Right atrium auricular region (tissue), 2 donors: ENCODE results near the gene NSMCE4A. TPM values are rescaled to one million over a fixed set of nuclear protein-coding genes. Genes with fewer than 3 reads are reported as not detected.
A peak's percentile ranks its signal among the peaks of the same experiment; 100 is the strongest.
"Not testable (repeated sequence)": the region's sequence is repeated elsewhere in the genome, so short reads cannot be mapped to it uniquely, and the experiment has no call there.

Source experiments
- DNase-seq: peaks from one replicate; pipeline ENCODE4 v3.0.0-alpha.2; 2019; ENCODE audit warnings: low spot score
- H3K27ac ChIP-seq, 2 donors: fragments of 200-600 bp; sonication (generic); 1 replicate in 1 of 2; 2 replicates in 1 of 2; pipeline ENCODE4 v1.5.1; 2016 to 2019
- H3K27me3 ChIP-seq, 2 donors: fragments of 200-600 bp; sonication (generic); one replicate each; pipeline versions ENCODE4 v1.5.1 to v1.6.0; 2017 to 2019
- H3K36me3 ChIP-seq: fragments of 200-600 bp; sonication (generic); one replicate; pipeline ENCODE4 v1.5.1; 2016
- H3K4me1 ChIP-seq, 2 donors: fragments of 200-600 bp; sonication (generic); one replicate each; pipeline versions ENCODE4 v1.5.1 to v1.6.0; 2017 to 2019
- H3K4me3 ChIP-seq, 2 donors: fragments of 200-600 bp; sonication (generic); 1 replicate in 1 of 2; 2 replicates in 1 of 2; pipeline ENCODE4 v1.5.1; 2017 to 2019; ENCODE audit warnings: mild to moderate bottlenecking in 1 of 2, moderate library complexity in 1 of 2
- H3K9me3 ChIP-seq, 2 donors: fragments of 200-600 bp; sonication (generic); one replicate each; pipeline ENCODE4 v1.5.1; 2019
- total RNA-seq, 2 donors: library from RNA; depleted of rRNA; stranded (reverse); fragments of >200 nt; gene quantifications; one replicate each; pipeline ENCODE4 v1.1.0, GENCODE V29; 2016
- TF ChIP-seq, protein P1 (sequence below), 2 donors: fragments of 200-600 bp; sonication (generic); IDR thresholded peaks; one replicate each; pipeline ENCODE4 v1.5.1; 2019; ENCODE audit warnings: antibody characterized with exemption in 2 of 2

Gene NSMCE4A
- total RNA-seq, 2 donors from 2014 or later, result 34.2 to 34.9 TPM

DNA sequence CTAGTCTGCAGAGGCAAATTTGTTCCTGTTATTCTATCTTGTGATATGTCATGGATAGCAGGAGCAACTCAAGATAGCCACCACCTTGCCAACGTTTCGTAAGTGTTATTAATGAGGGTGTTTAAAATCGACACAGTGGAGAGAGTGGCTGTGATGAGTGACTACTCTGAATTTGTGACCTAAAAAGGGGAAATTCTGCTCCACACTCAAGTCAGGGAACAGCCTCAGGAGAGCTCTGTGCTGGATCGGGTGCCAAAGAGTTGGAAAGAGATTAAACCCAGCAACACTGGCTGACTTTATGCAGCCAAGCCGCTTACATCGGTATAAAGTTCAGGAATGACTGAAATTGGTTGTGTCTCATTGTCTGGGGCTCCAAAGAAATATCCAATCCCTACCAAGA lies 23.4 kb upstream of the NSMCE4A start:
- H3K4me3 ChIP-seq, result no peak overlapping the region
- peaks cover 0 to 16% of the 10 kb centered on the region in 2 donors for H3K4me1 ChIP-seq
- peaks cover 16% of the 10 kb centered on the region for H3K36me3 ChIP-seq
- DNase-seq, result no peak
- H3K9me3 ChIP-seq, result peaks cover 0 to 11% of the 10 kb centered on the region in 2 donors
- TF ChIP-seq, protein P1, sequence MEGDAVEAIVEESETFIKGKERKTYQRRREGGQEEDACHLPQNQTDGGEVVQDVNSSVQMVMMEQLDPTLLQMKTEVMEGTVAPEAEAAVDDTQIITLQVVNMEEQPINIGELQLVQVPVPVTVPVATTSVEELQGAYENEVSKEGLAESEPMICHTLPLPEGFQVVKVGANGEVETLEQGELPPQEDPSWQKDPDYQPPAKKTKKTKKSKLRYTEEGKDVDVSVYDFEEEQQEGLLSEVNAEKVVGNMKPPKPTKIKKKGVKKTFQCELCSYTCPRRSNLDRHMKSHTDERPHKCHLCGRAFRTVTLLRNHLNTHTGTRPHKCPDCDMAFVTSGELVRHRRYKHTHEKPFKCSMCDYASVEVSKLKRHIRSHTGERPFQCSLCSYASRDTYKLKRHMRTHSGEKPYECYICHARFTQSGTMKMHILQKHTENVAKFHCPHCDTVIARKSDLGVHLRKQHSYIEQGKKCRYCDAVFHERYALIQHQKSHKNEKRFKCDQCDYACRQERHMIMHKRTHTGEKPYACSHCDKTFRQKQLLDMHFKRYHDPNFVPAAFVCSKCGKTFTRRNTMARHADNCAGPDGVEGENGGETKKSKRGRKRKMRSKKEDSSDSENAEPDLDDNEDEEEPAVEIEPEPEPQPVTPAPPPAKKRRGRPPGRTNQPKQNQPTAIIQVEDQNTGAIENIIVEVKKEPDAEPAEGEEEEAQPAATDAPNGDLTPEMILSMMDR (IDR thresholded peaks at IDR 0.05), result no peak
- H3K27ac ChIP-seq, result peak overlapping the region; percentile 88 to 92
- no peaks in the 10 kb centered on the region for H3K27me3 ChIP-seq

GRCh38 chr10:121994429-121994941 lies 19.5 kb upstream of the NSMCE4A start:
- Histone ChIP-seq H3K9me3 (no peaks in the 10 kb centered on the region), H3K4me1 (peaks cover 0 to 23% of the 10 kb centered on the region in 2 donors), H3K36me3 (no peaks in the 10 kb centered on the region), H3K27me3 (no peaks in the 10 kb centered on the region), H3K4me3 (peak overlapping the region; percentile 28 to 31), H3K27ac (peak overlapping the region; percentile 88 to 92)
- DNase-seq, result no peak
- TF ChIP-seq, protein P1 (IDR thresholded peaks at IDR 0.05), result peak in 1 of 2 donors; percentile 11

DNA sequence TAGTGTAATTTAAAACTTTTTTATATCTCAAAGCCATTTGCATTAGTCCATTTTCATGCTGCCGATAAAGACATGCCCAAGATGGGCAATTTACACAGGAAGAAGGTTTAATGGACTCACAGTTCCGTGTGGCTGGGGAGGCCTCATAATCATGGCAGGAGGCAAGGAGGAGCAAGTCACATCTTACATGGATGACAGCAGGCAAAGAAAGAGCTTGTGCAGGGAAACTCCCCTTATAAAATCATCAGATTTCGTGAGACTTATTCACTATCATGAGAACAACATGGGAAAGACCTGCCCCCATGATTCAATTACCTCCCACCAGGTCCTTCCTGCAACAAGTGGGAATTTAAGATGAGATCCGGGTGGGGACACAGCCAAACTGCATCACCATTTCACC lies 16.7 kb upstream of the NSMCE4A start:
- H3K4me1 ChIP-seq, result peaks cover 0 to 15% of the 10 kb centered on the region in 2 donors
- not testable (repeated sequence) for H3K4me3 ChIP-seq, H3K36me3 ChIP-seq, H3K9me3 ChIP-seq, DNase-seq, H3K27me3 ChIP-seq, H3K27ac ChIP-seq

DNA sequence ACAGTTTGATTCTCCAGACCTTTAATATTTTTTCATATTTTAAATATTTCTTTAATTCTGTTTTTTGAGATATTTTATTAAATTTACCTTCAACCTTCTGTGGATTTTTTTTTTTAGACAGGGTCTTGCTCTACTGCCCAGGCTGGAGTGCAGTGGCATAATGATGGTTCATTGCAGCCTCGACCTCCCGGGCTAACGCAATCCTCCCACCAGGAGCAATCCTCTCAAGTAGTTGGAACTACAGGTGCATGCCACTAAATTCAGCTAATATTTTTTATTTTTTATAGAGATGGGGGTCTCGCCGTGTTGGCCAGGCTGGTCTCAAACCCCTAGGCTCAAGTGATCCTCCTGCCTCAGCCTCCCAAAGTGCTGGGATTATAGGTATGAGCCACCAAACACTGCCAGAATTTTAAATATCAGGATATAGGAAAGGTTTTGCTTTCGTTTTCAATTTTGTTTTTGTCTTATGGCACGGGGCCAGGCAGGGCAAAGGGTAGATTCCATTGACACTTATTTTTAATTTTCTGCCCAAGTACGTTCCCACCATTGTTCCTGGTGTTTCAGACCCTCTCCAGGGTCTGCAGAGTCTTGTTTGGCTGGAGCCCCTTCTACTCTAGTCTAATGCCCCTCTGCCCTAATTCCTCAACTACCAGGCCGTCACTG lies 15.1 kb upstream of the NSMCE4A start:
- Histone ChIP-seq H3K27ac (peak overlapping the region; percentile 15 to 74), H3K4me3 (no peak overlapping the region), H3K4me1 (peaks cover 0 to 13% of the 10 kb centered on the region in 2 donors), H3K27me3 (no peaks in the 10 kb centered on the region), H3K36me3 (no peaks in the 10 kb centered on the region), H3K9me3 (no peaks in the 10 kb centered on the region)
- no peak for DNase-seq
- TF ChIP-seq, protein P1 (IDR thresholded peaks at IDR 0.05), result no peak

GRCh38 chr10:121988361-121989324 lies 13.6 kb upstream of the NSMCE4A start, which contains the start of gene TACC2:
TACC2 (plus strand) TSS chr10:121989163; CDS start chr10:122021982, 32,819 bp downstream.
- Histone ChIP-seq H3K9me3 (peaks cover 0 to 10% of the 10 kb centered on the region in 2 donors), H3K36me3 (no peaks in the 10 kb centered on the region), H3K4me3 (no peak within 1 kb of the TSS), H3K27me3 (no peaks in the 10 kb centered on the region), H3K27ac (peak within 1 kb of the TSS; percentile 15 to 74), H3K4me1 (peaks cover 0 to 7% of the 10 kb centered on the region in 2 donors)
- DNase-seq, result no peak
- TF ChIP-seq, protein P1 (IDR thresholded peaks at IDR 0.05), result no peak

DNA sequence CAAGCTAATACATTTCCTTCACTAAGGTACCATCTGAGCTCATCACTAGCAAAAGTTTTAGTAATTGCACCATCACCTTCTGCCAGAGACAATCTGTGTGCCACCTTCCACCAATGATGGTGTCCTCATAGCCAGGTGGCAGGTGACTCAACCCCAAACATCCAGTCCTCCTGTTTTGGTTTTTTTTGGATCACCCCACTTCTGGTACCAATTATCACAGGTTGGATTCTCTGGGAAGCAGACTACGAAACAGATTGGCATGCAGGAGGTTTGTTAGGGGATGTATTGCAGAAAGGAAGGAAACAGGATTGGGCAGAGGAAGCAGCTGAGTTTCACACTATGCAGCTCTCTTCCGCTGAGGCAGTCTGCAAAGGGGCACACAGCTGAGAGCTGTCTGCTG lies 9.4 kb upstream of the NSMCE4A start:
- Histone ChIP-seq H3K27me3 (no peaks in the 10 kb centered on the region), H3K36me3 (no peaks in the 10 kb centered on the region)
- TF ChIP-seq, protein P1 (IDR thresholded peaks at IDR 0.05), result no peak

More for the DNA sequence above, 9.4 kb upstream of the NSMCE4A start:
- Histone ChIP-seq H3K27ac (no peak overlapping the region), H3K4me3 (no peak overlapping the region), H3K9me3 (peaks cover 0 to 10% of the 10 kb centered on the region in 2 donors), H3K4me1 (no peaks in the 10 kb centered on the region)
- DNase-seq, result no peak
